ENCODE measurements around the gene AKR7A2.

DNA sequence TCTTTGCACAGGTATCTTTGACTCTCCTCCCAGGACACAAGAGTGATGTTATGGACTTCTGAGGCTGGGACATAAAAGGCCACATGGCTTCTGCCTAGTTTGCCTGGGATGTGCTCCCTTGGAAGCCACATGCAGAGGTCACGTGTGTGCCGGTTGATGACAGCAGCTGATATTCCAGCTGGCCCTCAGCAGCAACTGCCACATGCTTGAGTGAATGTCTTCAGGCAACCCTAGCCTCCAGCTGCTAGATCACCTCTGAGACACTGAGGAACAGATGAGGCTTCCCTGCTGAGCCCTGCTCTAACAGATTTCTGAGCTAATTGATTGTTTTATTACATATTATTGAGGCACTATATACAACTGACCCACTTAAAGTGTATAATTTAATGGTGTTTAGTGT lies 11.7 kb downstream of the AKR7A2 start:
- TF ChIP-seq, protein P1, sequence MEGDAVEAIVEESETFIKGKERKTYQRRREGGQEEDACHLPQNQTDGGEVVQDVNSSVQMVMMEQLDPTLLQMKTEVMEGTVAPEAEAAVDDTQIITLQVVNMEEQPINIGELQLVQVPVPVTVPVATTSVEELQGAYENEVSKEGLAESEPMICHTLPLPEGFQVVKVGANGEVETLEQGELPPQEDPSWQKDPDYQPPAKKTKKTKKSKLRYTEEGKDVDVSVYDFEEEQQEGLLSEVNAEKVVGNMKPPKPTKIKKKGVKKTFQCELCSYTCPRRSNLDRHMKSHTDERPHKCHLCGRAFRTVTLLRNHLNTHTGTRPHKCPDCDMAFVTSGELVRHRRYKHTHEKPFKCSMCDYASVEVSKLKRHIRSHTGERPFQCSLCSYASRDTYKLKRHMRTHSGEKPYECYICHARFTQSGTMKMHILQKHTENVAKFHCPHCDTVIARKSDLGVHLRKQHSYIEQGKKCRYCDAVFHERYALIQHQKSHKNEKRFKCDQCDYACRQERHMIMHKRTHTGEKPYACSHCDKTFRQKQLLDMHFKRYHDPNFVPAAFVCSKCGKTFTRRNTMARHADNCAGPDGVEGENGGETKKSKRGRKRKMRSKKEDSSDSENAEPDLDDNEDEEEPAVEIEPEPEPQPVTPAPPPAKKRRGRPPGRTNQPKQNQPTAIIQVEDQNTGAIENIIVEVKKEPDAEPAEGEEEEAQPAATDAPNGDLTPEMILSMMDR (IDR thresholded peaks at IDR 0.05; ENCODE audit: insufficient read depth, low read length, poor library complexity, severe bottlenecking) = no peak
- no peak for TF ChIP-seq EZH2phosphoT487 (conservative IDR thresholded peaks at IDR 0.05; ENCODE audit: low read length)
